IPS-18a (cell line): ENCODE data around the gene MGMT.

Experiments
- H3K27ac ChIP-seq: one replicate; pipeline ENCODE4 v1.5.1; 2013; ENCODE audit warnings: low read length
- H3K27me3 ChIP-seq: one replicate; pipeline ENCODE4 v1.6.1; 2013; ENCODE audit warnings: mild to moderate bottlenecking, low read length; ENCODE audit not compliant: control insufficient read depth, insufficient read depth
- H3K36me3 ChIP-seq: one replicate; pipeline ENCODE4 v1.6.1; 2013; ENCODE audit warnings: low read depth, low read length; ENCODE audit not compliant: control insufficient read depth
- H3K4me1 ChIP-seq: one replicate; pipeline ENCODE4 v1.6.1; 2013; ENCODE audit warnings: low read depth, low read length; ENCODE audit not compliant: control insufficient read depth
- H3K4me3 ChIP-seq: one replicate; pipeline ENCODE4 v1.5.1; 2013; ENCODE audit warnings: low read length
- H3K9ac ChIP-seq: one replicate; pipeline ENCODE4 v1.6.1; 2013; ENCODE audit warnings: mild to moderate bottlenecking, low read length, moderate library complexity
- H3K9me3 ChIP-seq: one replicate; pipeline ENCODE4 v1.6.1; 2013; ENCODE audit warnings: low read depth, low read length; ENCODE audit not compliant: control insufficient read depth

Gene MGMT

GRCh38 chr10:129622736-129623135 lies 155.7 kb downstream of the MGMT start:
- Histone ChIP-seq H3K36me3 (no peaks in the 10 kb centered on the region), H3K27me3 (no peaks in the 10 kb centered on the region), H3K27ac (no peak overlapping the region), H3K4me3 (no peak overlapping the region), H3K9me3 (no peaks in the 10 kb centered on the region), H3K9ac (no peak overlapping the region), H3K4me1 (no peaks in the 10 kb centered on the region)

- no peak overlapping the region for H3K9ac ChIP-seq
- no peaks in the 10 kb centered on the region for H3K9me3 ChIP-seq
- no peak overlapping the region for H3K4me3 ChIP-seq
- no peaks in the 10 kb centered on the region for H3K36me3 ChIP-seq
- H3K27me3 ChIP-seq = no peaks in the 10 kb centered on the region
- no peak overlapping the region for H3K27ac ChIP-seq
- H3K4me1 ChIP-seq = no peaks in the 10 kb centered on the region
Measured at GRCh38 chr10:129624526-129624925, 157.5 kb downstream of the MGMT start.

- H3K4me3 ChIP-seq = no peak overlapping the region
- H3K9ac ChIP-seq = no peak overlapping the region
- H3K4me1 ChIP-seq = no peaks in the 10 kb centered on the region
- H3K36me3 ChIP-seq = no peaks in the 10 kb centered on the region
- H3K27me3 ChIP-seq = no peaks in the 10 kb centered on the region
- H3K27ac ChIP-seq = no peak overlapping the region
- no peaks in the 10 kb centered on the region for H3K9me3 ChIP-seq
Measured at GRCh38 chr10:129626309-129626708, 159.3 kb downstream of the MGMT start.

GRCh38 chr10:129626796-129627435 lies 159.9 kb downstream of the MGMT start:
- Histone ChIP-seq H3K9ac (no peak overlapping the region), H3K9me3 (no peaks in the 10 kb centered on the region), H3K27me3 (no peaks in the 10 kb centered on the region), H3K4me3 (no peak overlapping the region), H3K27ac (no peak overlapping the region), H3K36me3 (no peaks in the 10 kb centered on the region), H3K4me1 (no peaks in the 10 kb centered on the region)

GRCh38 chr10:129627442-129627841 lies 160.4 kb downstream of the MGMT start:
- H3K9ac ChIP-seq = no peak overlapping the region
- no peaks in the 10 kb centered on the region for H3K36me3 ChIP-seq
- no peak overlapping the region for H3K27ac ChIP-seq
- no peaks in the 10 kb centered on the region for H3K9me3 ChIP-seq
- H3K4me3 ChIP-seq = no peak overlapping the region
- no peaks in the 10 kb centered on the region for H3K4me1 ChIP-seq
- H3K27me3 ChIP-seq = no peaks in the 10 kb centered on the region

- Histone ChIP-seq H3K9me3 (no peaks in the 10 kb centered on the region), H3K36me3 (no peaks in the 10 kb centered on the region), H3K27ac (no peak overlapping the region), H3K4me1 (no peaks in the 10 kb centered on the region), H3K27me3 (no peaks in the 10 kb centered on the region), H3K9ac (no peak overlapping the region), H3K4me3 (no peak overlapping the region)
Measured at GRCh38 chr10:129628823-129629222, 161.8 kb downstream of the MGMT start.

- H3K4me3 ChIP-seq = no peak overlapping the region
- no peak overlapping the region for H3K9ac ChIP-seq
- no peaks in the 10 kb centered on the region for H3K36me3 ChIP-seq
- no peaks in the 10 kb centered on the region for H3K27me3 ChIP-seq
- H3K27ac ChIP-seq = no peak overlapping the region
- no peaks in the 10 kb centered on the region for H3K9me3 ChIP-seq
- no peaks in the 10 kb centered on the region for H3K4me1 ChIP-seq
Measured at GRCh38 chr10:129629911-129630310, 162.9 kb downstream of the MGMT start.

- no peak overlapping the region for H3K4me3 ChIP-seq
- no peak overlapping the region for H3K9ac ChIP-seq
- H3K9me3 ChIP-seq = no peaks in the 10 kb centered on the region
- no peaks in the 10 kb centered on the region for H3K27me3 ChIP-seq
- H3K36me3 ChIP-seq = no peaks in the 10 kb centered on the region
- H3K27ac ChIP-seq = no peak overlapping the region
- H3K4me1 ChIP-seq = no peaks in the 10 kb centered on the region
Measured at GRCh38 chr10:129631006-129631405, 164.0 kb downstream of the MGMT start.

- Histone ChIP-seq H3K36me3 (no peaks in the 10 kb centered on the region), H3K9ac (no peak overlapping the region), H3K27me3 (no peaks in the 10 kb centered on the region), H3K9me3 (no peaks in the 10 kb centered on the region), H3K4me3 (no peak overlapping the region), H3K4me1 (peaks cover 4% of the 10 kb centered on the region), H3K27ac (no peak overlapping the region)
Measured at GRCh38 chr10:129631870-129632623, 165.0 kb downstream of the MGMT start.

GRCh38 chr10:129637010-129637409 lies 170.0 kb downstream of the MGMT start:
- Histone ChIP-seq H3K27ac (no peak overlapping the region), H3K9me3 (no peaks in the 10 kb centered on the region), H3K4me1 (peaks cover 8% of the 10 kb centered on the region), H3K27me3 (no peaks in the 10 kb centered on the region), H3K9ac (no peak overlapping the region), H3K4me3 (no peak overlapping the region), H3K36me3 (no peaks in the 10 kb centered on the region)

- H3K4me3 ChIP-seq = no peak overlapping the region
- no peaks in the 10 kb centered on the region for H3K9me3 ChIP-seq
Measured at GRCh38 chr10:129637846-129638245, 170.8 kb downstream of the MGMT start.

GRCh38 chr10:129641351-129641750 lies 174.3 kb downstream of the MGMT start:
- Histone ChIP-seq H3K9me3 (no peaks in the 10 kb centered on the region), H3K9ac (no peak overlapping the region), H3K27me3 (no peaks in the 10 kb centered on the region), H3K27ac (no peak overlapping the region), H3K36me3 (no peaks in the 10 kb centered on the region), H3K4me3 (no peak overlapping the region), H3K4me1 (peaks cover 13% of the 10 kb centered on the region)

More at GRCh38 chr10:129637846-129638245, 170.8 kb downstream of the MGMT start:
- Histone ChIP-seq H3K9ac (no peak overlapping the region), H3K4me1 (peaks cover 9% of the 10 kb centered on the region), H3K27me3 (no peaks in the 10 kb centered on the region), H3K27ac (no peak overlapping the region), H3K36me3 (no peaks in the 10 kb centered on the region)
